Spleen (tissue), 11 donors: ENCODE data around the gene CHCHD6. TPM values are rescaled to one million over a fixed set of nuclear protein-coding genes. Genes with fewer than 3 reads are reported as not detected.

Experiments
- DNase-seq: peaks from one replicate; pipeline ENCODE4 v3.0.0-alpha.2; 2020
- H3K27ac ChIP-seq, 8 donors: fragments of 200-600 bp; sonication (generic) in 7 of 8; 1 replicate in 4 of 8; 2 replicates in 4 of 8; pipeline versions ENCODE4 v1.5.0 to v1.8.0; 2016 to 2021; ENCODE audit warnings: inconsistent platforms in 4 of 8, mild to moderate bottlenecking in 4 of 8, moderate library complexity in 1 of 8
- H3K27me3 ChIP-seq, 7 donors: fragments of 200-600 bp; sonication (generic) in 6 of 7; replicated peaks in 1 of 7; 1 replicate in 4 of 7; 2 replicates in 3 of 7; pipeline versions ENCODE4 v1.5.0 to v1.8.0; 2016 to 2021; ENCODE audit warnings: inconsistent platforms in 3 of 7, mild to moderate bottlenecking in 1 of 7
- H3K36me3 ChIP-seq, 6 donors: fragments of 200-600 bp; sonication (generic) in 5 of 6; 1 replicate in 4 of 6; 2 replicates in 2 of 6; pipeline versions ENCODE4 v1.5.0 to v1.8.0; 2016 to 2021; ENCODE audit warnings: inconsistent platforms in 2 of 6
- H3K4me1 ChIP-seq, 6 donors: fragments of 200-600 bp; sonication (generic) in 5 of 6; 1 replicate in 3 of 6; 2 replicates in 3 of 6; pipeline versions ENCODE4 v1.5.0 to v1.8.0; 2016 to 2021; ENCODE audit warnings: inconsistent platforms in 3 of 6
- H3K4me3 ChIP-seq, 8 donors: fragments of 200-600 bp; sonication (generic) in 7 of 8; 1 replicate in 4 of 8; 2 replicates in 4 of 8; pipeline versions ENCODE4 v1.5.0 to v1.8.0; 2016 to 2021; ENCODE audit warnings: inconsistent platforms in 4 of 8, mild to moderate bottlenecking in 4 of 8, moderate library complexity in 2 of 8
- H3K9me3 ChIP-seq, 8 donors: fragments of 200-600 bp; sonication (generic) in 7 of 8; 1 replicate in 4 of 8; 2 replicates in 4 of 8; pipeline versions ENCODE4 v1.5.0 to v1.8.0; 2016 to 2021; ENCODE audit warnings: inconsistent platforms in 4 of 8
- CTCF ChIP-seq, 11 experiments: fragments of 200-600 bp in 7 of 11; fragments of 450-650 bp in 4 of 11; sonication (generic) in 4 of 11; IDR thresholded peaks in 8 of 11; conservative IDR thresholded peaks in 3 of 11; 1 replicate in 7 of 11; 2 replicates in 4 of 11; pipeline versions ENCODE4 v1.4.0 to v1.8.0; 2016 to 2021; ENCODE audit warnings: antibody characterized with exemption in 11 of 11, inconsistent platforms in 4 of 11, mild to moderate bottlenecking in 1 of 11
- POLR2A ChIP-seq, 3 donors: fragments of 450-650 bp; IDR thresholded peaks; one replicate each; pipeline ENCODE4 v1.5.1; 2017; ENCODE audit warnings: antibody characterized with exemption in 3 of 3, mild to moderate bottlenecking in 1 of 3
- POLR2AphosphoS5 ChIP-seq, 3 donors: sonication (generic); formaldehyde crosslinking; IDR thresholded peaks; one replicate each; pipeline ENCODE4 v1.5.1; 2017; ENCODE audit warnings: antibody characterized with exemption in 3 of 3
- WGBS, 5 donors: extraction: QIAGEN DNeasy Blood & Tissue Kit in 3 of 5; methylation state at CpG; one replicate each; pipeline versions ENCODE4 v1.1.5 to v1.1.7; 2013 to 2018; 5-methylcytosine and 5-hydroxymethylcytosine counted together
- intact Hi-C: fragments of 100-400 bp; cut with DNase I; formaldehyde crosslinking; loops from one replicate; pipeline ENCODE4 v1.15.0; 2023; ENCODE audit warnings: low total_unique reads
- polyA plus RNA-seq, 3 donors: library from polyadenylated mRNA; stranded (reverse); fragments of 200-250 nt; gene quantifications; one replicate each; pipeline ENCODE4 v1.2.1, GENCODE V29; 2013
- total RNA-seq, 7 donors: library from RNA; depleted of rRNA in 3 of 7; stranded (reverse); fragments of >200 nt in 3 of 7; fragmentation: NEBNext Ultra II Directional in 4 of 7; extraction: Animal tissue kit (Norgen Biotek cat#: 25700) in 4 of 7; gene quantifications; one replicate each; pipeline versions ENCODE4 v1.1.0 to v1.2.1, GENCODE V29; 2016 to 2021
- donor health status: healthy with polysubstance abuse.
- donor health status: DM: no; HTN: no; CAD: no; lungs with moderate emphysema.
- donor health status: DM: no; HTN: no; CAD: no.
- donor health status: Bipolar disorder and iron deficiency.
- donor health status: healthy.
- donor health status: DM: no; HTN: no; CAD: no.
- donor health status: DM: yes; HTN: yes; CAD: no.

The CHCHD6 gene
- total and polyA plus RNA-seq, 10 donors, result 6.3 to 39.1 (median 11.8) TPM

- Histone ChIP-seq H3K27me3 (peaks cover 0 to 16% (median 0%) of the 10 kb centered on the region in 7 donors), H3K27ac (peak overlapping the region in 2 of 8 donors; percentile 66 to 79), H3K4me3 (no peak overlapping the region), H3K9me3 (no peaks in the 10 kb centered on the region), H3K4me1 (peaks cover 17 to 67% (median 50%) of the 10 kb centered on the region in 6 donors), H3K36me3 (no peaks in the 10 kb centered on the region)
- DNase-seq, result peak; percentile 69
- WGBS, 5 donors, result 90 to 96% (median 94%) methylated on average over 12 to 15 of the region's 15 CpGs
- intact Hi-C loops, result no loop called here
- TF ChIP-seq CTCF (IDR thresholded peaks at IDR 0.05 in 8 of 11, conservative IDR thresholded peaks at IDR 0.05 in 3 of 11) (no peak), POLR2A (IDR thresholded peaks at IDR 0.05) (no peak), POLR2AphosphoS5 (IDR thresholded peaks at IDR 0.05) (no peak)
These were observed 227.0 kb downstream of the CHCHD6 start for GRCh38 chr3:126930936-126931600.

GRCh38 chr3:126931806-126932187 lies 227.8 kb downstream of the CHCHD6 start:
- Histone ChIP-seq H3K36me3 (no peaks in the 10 kb centered on the region), H3K27ac (peak overlapping the region in 6 of 8 donors; percentile 32 to 79 (median 64))
- peak; percentile 55 for DNase-seq

GRCh38 chr3:126932188-126932931 lies 228.3 kb downstream of the CHCHD6 start:
- H3K27ac ChIP-seq, result peak overlapping the region in 6 of 8 donors; percentile 32 to 79 (median 64)
- H3K36me3 ChIP-seq, result no peaks in the 10 kb centered on the region
- WGBS, 5 donors, result 71 to 88% (median 75%) methylated on average over 10 to 13 of the region's 13 CpGs
- TF ChIP-seq CTCF (IDR thresholded peaks at IDR 0.05 in 8 of 11, conservative IDR thresholded peaks at IDR 0.05 in 3 of 11) (no peak), POLR2AphosphoS5 (IDR thresholded peaks at IDR 0.05) (peak; percentile 66 to 82 (median 79))
- H3K4me1 ChIP-seq, result peaks cover 15 to 67% (median 45%) of the 10 kb centered on the region in 6 donors
- peaks cover 0 to 11% (median 0%) of the 10 kb centered on the region in 7 donors for H3K27me3 ChIP-seq
- H3K4me3 ChIP-seq, result no peak overlapping the region
- peak; percentile 83 for DNase-seq
- no peaks in the 10 kb centered on the region for H3K9me3 ChIP-seq
- intact Hi-C loops, result no loop called here

More at GRCh38 chr3:126931806-126932187, 227.8 kb downstream of the CHCHD6 start:
- Histone ChIP-seq H3K4me1 (peaks cover 12 to 67% (median 47%) of the 10 kb centered on the region in 6 donors), H3K27me3 (peaks cover 0 to 16% (median 0%) of the 10 kb centered on the region in 7 donors), H3K4me3 (no peak overlapping the region), H3K9me3 (no peaks in the 10 kb centered on the region)
- intact Hi-C loops, result no loop called here
- TF ChIP-seq POLR2AphosphoS5 (IDR thresholded peaks at IDR 0.05) (no peak), CTCF (IDR thresholded peaks at IDR 0.05 in 8 of 11, conservative IDR thresholded peaks at IDR 0.05 in 3 of 11) (no peak), POLR2A (IDR thresholded peaks at IDR 0.05) (no peak)
- WGBS, 5 donors, result 86 to 92% (median 89%) methylated on average over 9 of the region's 9 CpGs

DNA sequence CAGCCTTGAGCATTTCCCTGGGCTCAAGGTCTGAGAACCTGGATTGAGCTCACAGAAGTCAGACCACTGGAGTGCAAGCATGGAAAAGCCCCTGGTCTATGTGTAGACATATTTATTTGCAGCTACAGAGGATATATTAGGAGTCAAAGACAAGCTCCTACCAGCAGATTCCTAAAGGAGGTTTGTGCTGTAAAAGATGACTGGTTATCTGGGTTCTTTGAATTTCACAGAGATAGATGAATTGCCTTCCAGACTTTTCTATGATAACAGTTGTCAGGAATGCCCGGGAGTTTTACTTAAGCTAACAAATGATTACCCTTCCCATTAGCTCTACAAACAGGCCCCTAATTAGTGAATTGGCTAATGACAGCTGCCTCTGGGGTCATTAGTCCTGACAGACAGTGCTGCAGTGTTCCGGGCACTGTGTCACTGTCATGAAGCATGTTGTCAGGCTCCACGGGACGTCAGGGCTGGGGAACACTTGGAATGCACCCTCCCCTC lies 230.0 kb downstream of the CHCHD6 start:
- no peaks in the 10 kb centered on the region for H3K9me3 ChIP-seq
- no peaks in the 10 kb centered on the region for H3K27me3 ChIP-seq
- peaks cover 18 to 80% (median 54%) of the 10 kb centered on the region in 6 donors for H3K4me1 ChIP-seq
- intact Hi-C loops, result no loop called here
- TF ChIP-seq POLR2A (IDR thresholded peaks at IDR 0.05) (no peak), POLR2AphosphoS5 (IDR thresholded peaks at IDR 0.05) (peak in 1 of 3 donors; percentile 48)
- DNase-seq, result peak; percentile 52
- no peaks in the 10 kb centered on the region for H3K36me3 ChIP-seq
- peak overlapping the region in 7 of 8 donors; percentile 17 to 79 (median 58) for H3K27ac ChIP-seq
- 58 to 71% (median 61%) methylated on average over 4 of the region's 4 CpGs for WGBS, 5 donors
- no peak overlapping the region for H3K4me3 ChIP-seq
